Stimulated activated CD4-positive, alpha-beta T cell treated with anti-CD3 and anti-CD28 coated beads, TNF-alpha, amount 100 ng/mL, for 4 hours (primary cell): Measurements from ENCODE around the gene WNT3A.

Source experiments
- DNase-seq, 3 experiments: peaks; one replicate each; pipeline ENCODE4 v3.0.0-alpha.2; 2020; ENCODE audit warnings: low read depth in 3 of 3

The WNT3A gene

GRCh38 chr1:228031276-228031995 lies 24.6 kb downstream of the WNT3A start:
- no peak for DNase-seq

- no peak for DNase-seq
These were observed 25.2 kb downstream of the WNT3A start for GRCh38 chr1:228032041-228032440.

DNA sequence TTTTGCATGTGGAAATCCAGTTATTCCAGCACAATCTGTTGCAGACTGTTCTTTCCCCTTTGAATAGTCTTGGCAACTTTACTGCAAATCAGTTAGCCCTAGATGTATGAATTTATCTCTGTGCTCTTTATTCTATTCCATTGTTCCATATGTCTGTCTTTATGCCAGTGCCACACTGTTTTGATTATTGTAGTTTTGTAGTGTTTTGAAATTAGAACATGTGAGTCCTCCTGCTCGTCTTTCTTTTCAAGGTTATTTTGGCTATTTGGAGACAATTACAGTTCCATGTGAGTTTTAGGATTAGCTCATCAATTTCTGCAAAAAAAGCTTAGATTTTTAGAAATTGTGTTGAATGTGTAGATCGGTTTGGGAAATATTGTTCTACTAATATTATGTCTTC lies 26.6 kb downstream of the WNT3A start:
- no peak for DNase-seq

GRCh38 chr1:228034954-228035837 lies 28.4 kb downstream of the WNT3A start:
- no peak for DNase-seq

- no peak for DNase-seq
These were observed 29.0 kb downstream of the WNT3A start for GRCh38 chr1:228035844-228036243.

- DNase-seq, result no peak
These were observed 30.0 kb downstream of the WNT3A start for GRCh38 chr1:228036701-228037231.

DNA sequence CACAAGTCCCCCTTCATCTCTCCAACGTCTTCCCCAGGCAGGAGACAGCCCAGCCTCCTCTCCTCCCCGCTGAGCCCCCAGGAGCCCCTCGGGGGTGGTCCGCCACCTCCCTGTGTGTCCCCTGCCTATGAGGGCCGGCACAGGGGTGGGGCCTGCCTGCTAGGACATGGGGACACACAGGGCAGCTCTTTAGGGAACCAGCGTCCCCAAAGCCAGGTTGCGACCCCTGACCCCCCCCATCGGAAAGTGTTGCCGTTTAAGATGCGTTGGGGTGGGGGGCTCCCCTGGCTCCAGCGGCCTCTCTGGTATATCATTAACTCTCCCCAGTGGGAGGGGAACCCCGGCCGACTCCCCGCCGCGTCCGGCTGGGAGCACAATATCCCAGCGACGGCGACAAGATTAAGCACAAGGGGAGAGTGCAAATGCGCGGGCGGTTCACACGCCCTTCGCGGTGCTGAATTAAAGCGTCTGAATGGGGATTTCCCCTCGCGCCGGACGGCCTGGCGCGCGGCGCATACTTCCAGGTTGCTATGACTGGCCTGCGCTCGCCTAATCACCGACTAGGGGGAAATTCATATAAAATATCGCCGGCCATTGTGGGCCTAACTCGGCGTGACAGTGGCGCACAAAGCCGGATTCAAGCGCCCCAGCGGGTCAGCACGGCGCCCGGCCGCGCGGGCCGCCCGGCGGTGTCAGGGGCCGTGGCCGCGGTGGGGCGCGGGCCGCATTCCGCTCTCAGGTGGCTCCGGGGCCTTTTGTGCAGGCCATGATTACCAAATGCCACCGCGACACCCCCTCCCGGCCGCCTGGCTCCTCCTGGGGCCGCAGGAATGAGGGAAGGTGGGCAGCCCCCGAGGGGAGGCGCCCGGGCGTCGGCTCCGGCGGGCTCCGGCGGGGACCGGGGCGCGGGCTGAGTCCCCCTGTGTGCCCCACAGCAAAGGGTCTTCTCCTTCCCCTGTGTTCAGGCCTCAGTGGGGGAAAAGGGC lies 30.9 kb downstream of the WNT3A start:
- DNase-seq, result no peak

- DNase-seq, result no peak
These were observed 31.7 kb downstream of the WNT3A start for GRCh38 chr1:228038387-228039005.

GRCh38 chr1:228039006-228039903 lies 32.5 kb downstream of the WNT3A start:
- no peak for DNase-seq

DNA sequence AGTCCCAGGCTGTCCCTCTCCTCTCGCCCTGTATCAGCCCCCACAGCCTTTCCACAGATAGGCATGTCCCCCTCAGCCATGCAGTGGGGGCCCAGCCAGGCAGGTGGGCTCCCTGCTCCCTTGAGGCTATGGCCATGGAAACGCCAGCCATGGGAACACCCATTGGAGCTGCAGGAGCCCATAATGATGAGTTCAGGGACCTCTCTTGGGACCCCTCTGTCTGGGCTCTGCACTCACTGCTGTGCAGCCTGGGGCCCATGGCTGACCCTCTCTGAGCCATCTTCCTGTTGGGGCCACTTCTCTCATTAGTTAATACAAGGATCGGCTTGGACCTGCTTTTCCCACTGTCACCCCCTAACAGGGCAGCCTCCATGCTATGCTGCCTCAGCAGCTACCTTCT lies 33.2 kb downstream of the WNT3A start:
- no peak for DNase-seq

DNA sequence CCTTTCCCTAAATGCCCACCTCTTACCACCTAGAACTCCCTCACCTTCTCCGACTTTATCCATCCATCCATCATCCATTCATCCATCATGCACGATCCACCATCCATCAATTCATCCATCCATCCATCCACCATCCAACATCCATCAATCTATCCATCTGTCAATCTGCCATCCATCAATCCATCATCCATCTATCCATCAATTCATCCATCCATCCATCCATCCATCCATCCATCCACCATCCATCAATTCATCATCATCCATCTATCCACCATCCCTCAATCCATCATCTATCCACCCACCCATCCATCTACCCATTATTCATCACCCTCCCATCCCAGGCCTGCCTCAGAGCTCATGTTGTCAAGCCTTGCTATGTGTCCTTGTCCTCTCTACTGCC lies 34.5 kb downstream of the WNT3A start:
- no peak for DNase-seq

GRCh38 chr1:228042508-228042907 lies 35.7 kb downstream of the WNT3A start:
- no peak for DNase-seq

GRCh38 chr1:228043281-228043848 lies 36.6 kb downstream of the WNT3A start:
- DNase-seq, result no peak

GRCh38 chr1:228044961-228045360 lies 38.2 kb downstream of the WNT3A start:
- DNase-seq, result no peak

DNA sequence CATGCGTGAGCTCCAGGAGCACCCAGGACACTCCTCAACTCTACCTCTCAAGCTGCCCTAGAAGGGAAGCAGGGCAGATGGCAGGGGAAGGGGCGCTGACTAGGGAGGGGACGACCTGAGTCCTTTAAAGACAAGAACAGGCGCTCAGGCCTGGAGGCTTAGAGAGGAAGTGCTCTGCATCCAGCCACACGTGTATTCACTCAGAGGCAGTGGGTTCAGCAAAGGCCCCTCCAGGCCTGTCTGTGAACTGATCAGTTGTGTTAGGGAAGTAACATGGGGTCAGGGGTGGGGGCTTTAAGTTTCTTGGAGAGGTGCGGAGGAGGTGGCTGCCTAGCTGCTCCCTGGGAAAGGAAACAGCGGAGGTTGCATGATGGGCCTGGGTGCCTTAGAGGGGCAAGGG lies 38.6 kb downstream of the WNT3A start:
- no peak for DNase-seq

DNA sequence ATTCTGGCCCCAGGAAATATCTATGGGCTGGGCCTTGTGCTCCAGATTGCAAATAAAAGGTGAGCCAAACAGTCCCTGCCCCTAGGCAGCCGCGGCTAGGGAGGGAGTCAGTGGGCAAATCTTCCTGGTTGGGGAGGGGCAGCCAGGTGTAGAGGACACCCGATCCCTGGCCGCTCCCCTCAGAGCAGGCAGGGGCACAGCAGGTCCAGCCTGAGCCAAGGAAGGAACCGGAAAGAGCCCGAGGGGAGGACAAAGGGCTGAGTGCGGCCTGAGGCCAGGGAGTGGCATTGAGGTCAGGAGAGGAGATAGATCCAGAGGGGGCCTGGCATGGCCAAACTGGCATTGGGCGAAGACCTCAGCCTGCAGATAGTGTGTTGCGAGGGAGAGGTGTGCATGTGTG lies 39.1 kb downstream of the WNT3A start:
- DNase-seq, result no peak

DNA sequence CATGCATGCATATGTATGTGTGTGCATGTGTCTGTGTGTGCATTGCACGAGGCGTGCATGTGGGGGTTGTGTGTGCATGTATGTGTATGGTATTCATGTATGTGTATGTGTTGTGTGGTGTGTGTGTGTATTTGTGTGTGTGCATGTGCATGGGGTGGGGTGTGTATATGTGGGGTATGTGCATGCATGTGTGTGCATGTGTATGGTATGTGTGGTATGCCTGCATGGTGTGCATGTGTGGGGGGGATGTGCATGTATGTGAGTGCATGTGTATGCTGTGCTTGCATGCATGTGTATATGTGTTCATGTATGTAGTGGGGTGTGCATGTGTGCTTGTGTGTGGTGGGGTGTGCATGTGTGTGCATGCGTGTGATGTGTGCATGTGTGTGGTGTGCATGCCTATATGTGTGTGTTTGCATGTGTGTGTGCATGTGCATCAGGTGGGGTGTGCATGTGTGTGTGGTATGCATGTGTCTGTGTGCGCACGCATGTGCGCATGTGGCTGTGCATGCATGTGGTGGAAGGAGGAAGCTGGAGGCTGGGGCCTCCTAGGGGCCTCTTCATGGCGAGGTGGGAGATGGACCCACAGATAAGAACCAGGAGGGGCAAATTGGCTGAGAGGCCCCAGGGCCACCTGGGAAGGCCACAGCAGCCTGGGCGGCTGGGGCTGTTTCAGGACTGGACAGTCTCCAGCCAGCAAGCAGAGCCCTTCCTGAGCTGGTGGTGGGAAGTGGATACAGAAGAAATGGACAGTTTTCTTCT lies 39.8 kb downstream of the WNT3A start:
- DNase-seq, result no peak

DNA sequence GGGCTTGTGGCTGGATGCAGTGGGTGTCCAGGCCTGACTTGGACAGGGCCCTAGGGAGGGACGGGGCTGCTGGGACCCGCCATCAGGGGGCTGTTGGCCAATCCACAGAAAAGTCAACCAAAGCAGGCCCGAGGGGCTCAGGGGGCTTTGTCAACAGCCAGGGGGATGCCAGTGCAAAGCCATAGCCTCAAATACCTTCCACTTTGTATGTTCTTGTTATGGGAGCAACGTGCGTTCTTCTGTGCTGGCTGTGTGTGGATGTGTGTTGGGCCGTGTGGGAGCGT lies 40.3 kb downstream of the WNT3A start:
- DNase-seq, result no peak

GRCh38 chr1:228048120-228048519 lies 41.3 kb downstream of the WNT3A start:
- no peak for DNase-seq
